Panc1 (cell line): ENCODE data around the gene TSPAN31. TPM values are rescaled to one million over a fixed set of nuclear protein-coding genes. Genes with fewer than 3 reads are reported as not detected.

Experiments
- ATAC-seq: fragments of 200-7000 bp; cut with Tn5 transposase; 2 replicates; pipeline ENCODE4 v1.9.1; 2020; ENCODE audit warnings: mild to moderate bottlenecking, moderate library complexity
- BruUV-seq: library from RNA; stranded (reverse); fragments of 400-500 nt; replicated peaks from 2 replicates; lab custom pipeline; 2021; lab: Mats Ljungman, UMichigan
- CTCF ChIA-PET: fragments of 300-600 bp; sonication (Branson Sonifier 250); formaldehyde crosslinking; loops from one replicate; lab custom pipeline; 2022; ENCODE audit warnings: antibody characterized with exemption; lab: Charles Lee
- POLR2A ChIA-PET: fragments of 300-600 bp; sonication (Branson Sonifier 250); formaldehyde crosslinking; loops from one replicate; lab custom pipeline; 2022; ENCODE audit warnings: antibody characterized with exemption; lab: Charles Lee
- DNase-seq: peaks from one replicate; pipeline ENCODE4 v3.0.0-alpha.2; 2010; ENCODE audit warnings: low read depth, low spot score
- H3K27ac ChIP-seq: 2 replicates; pipeline ENCODE4 v1.5.1; 2011; ENCODE audit warnings: mild to moderate bottlenecking, low read length, inconsistent platforms
- H3K27me3 ChIP-seq: fragments of 200-500 bp; sonication (Bioruptor generic); 2 replicates; pipeline ENCODE4 v1.6.0; 2014; ENCODE audit warnings: low read length, inconsistent platforms; ENCODE audit not compliant: control insufficient read depth, insufficient read depth
- H3K36me3 ChIP-seq: fragments of 200-500 bp; sonication (Bioruptor generic); 2 replicates; pipeline ENCODE4 v1.5.1; 2014; ENCODE audit warnings: inconsistent platforms, mild to moderate bottlenecking, low read length, moderate library complexity; ENCODE audit not compliant: control insufficient read depth, insufficient read depth
- H3K4me1 ChIP-seq: 2 replicates; pipeline ENCODE4 v1.5.1; 2011; ENCODE audit warnings: inconsistent platforms, mild to moderate bottlenecking, low read length, moderate library complexity; ENCODE audit not compliant: control insufficient read depth, insufficient read depth
- H3K4me3 ChIP-seq, 2 experiments: 2 replicates each; pipeline ENCODE4 v1.5.1; 2011 to 2012; ENCODE audit warnings: low read depth in 2 of 2, low read length in 2 of 2, mild to moderate bottlenecking in 2 of 2, inconsistent platforms in 1 of 2, moderate library complexity in 1 of 2
- H3K9me3 ChIP-seq: fragments of 200-500 bp; sonication (Bioruptor generic); 2 replicates; pipeline ENCODE4 v1.5.1; 2014; ENCODE audit warnings: low read depth, mild to moderate bottlenecking, inconsistent platforms, low read length, moderate library complexity; ENCODE audit not compliant: control insufficient read depth, insufficient read depth
- CTCF ChIP-seq: fragments of 450-650 bp; IDR thresholded peaks from 2 replicates; pipeline ENCODE4 v1.5.1; 2017; ENCODE audit warnings: mild to moderate bottlenecking
- POLR2AphosphoS5 ChIP-seq: IDR thresholded peaks from 2 replicates; pipeline ENCODE4 v1.6.1; 2012; ENCODE audit warnings: mild to moderate bottlenecking, low read depth, low read length, moderate library complexity
- REST ChIP-seq, 2 experiments: IDR thresholded peaks; 2 replicates each; pipeline ENCODE4 v1.6.1; 2011 to 2012; ENCODE audit warnings: low read depth in 2 of 2, control low read depth in 1 of 2, low read length in 1 of 2, mild to moderate bottlenecking in 1 of 2, moderate library complexity in 1 of 2; ENCODE audit not compliant: insufficient read depth in 1 of 2
- SIN3A ChIP-seq: IDR thresholded peaks from 2 replicates; pipeline ENCODE4 v1.6.1; 2012; ENCODE audit warnings: low read depth, mild to moderate bottlenecking, low read length, moderate library complexity, borderline replicate concordance; ENCODE audit not compliant: insufficient read depth
- TCF7L2 ChIP-seq: IDR thresholded peaks from 2 replicates; pipeline ENCODE4 v1.6.1; 2011; ENCODE audit warnings: mild to moderate bottlenecking, low read depth, low read length, inconsistent platforms
- in situ Hi-C: cut with HindIII; loops from 2 replicates; pipeline ENCODE4 v1.10.0; 2016; ENCODE audit warnings: low sequenced_read_pairs, low pct_unique_long_range_greater_than_20kb
- intact Hi-C: fragments of 100-400 bp; cut with micrococcal nuclease; formaldehyde crosslinking; loops from one replicate; pipeline ENCODE4 v1.10.0; 2022; ENCODE audit not compliant: unreplicated experiment
- total RNA-seq: library from RNA; stranded (reverse); gene quantifications from one replicate; pipeline ENCODE4 v1.2.1, GENCODE V29; 2021; ENCODE audit not compliant: unreplicated experiment

The TSPAN31 gene
- total RNA-seq, 1 experiment from 2014 or later = 17.5 TPM

GRCh38 chr12:57735952-57736740 lies 8.7 kb upstream of the TSPAN31 start:
- Histone ChIP-seq H3K9me3 (no peaks in the 10 kb centered on the region), H3K4me3 (peak overlapping the region; percentile 31 to 54), H3K27ac (no peak overlapping the region), H3K27me3 (no peaks in the 10 kb centered on the region; the same call in 1 of the 2 replicates), H3K4me1 (peaks cover 7% of the 10 kb centered on the region; the same call in 1 of the 2 replicates), H3K36me3 (no peaks in the 10 kb centered on the region)
- ATAC-seq (peak; percentile 82), DNase-seq (no peak)
- ChIA-PET CTCF (interaction anchor here (0.6 to 1.6 kb wide), 7 partner anchors 9 to 277 kb away, joined by 3 to 12 read pairs (median 4); no protein-coding TSS in a partner anchor), POLR2A (interaction anchor here (0.8 kb wide), 1 partner anchor 9 kb away, joined by 4 read pairs; the partner anchor contains the start of gene TSPAN31)
- intact Hi-C loops (loop anchor here (5.0 kb wide), 1 partner anchor 154 kb away; no protein-coding TSS in a partner anchor), in situ Hi-C loops (no loop called here)
- no TSS peak for BruUV-seq
- TF ChIP-seq POLR2AphosphoS5 (no peak), CTCF (peak; percentile 80)

- ATAC-seq = peak; percentile 39
- Histone ChIP-seq H3K4me3 (peak overlapping the region; percentile 38 to 54), H3K36me3 (peaks cover 3% of the 10 kb centered on the region; the same call in 1 of the 2 replicates), H3K4me1 (peaks cover 7% of the 10 kb centered on the region; the same call in 1 of the 2 replicates), H3K27ac (no peak overlapping the region), H3K9me3 (no peaks in the 10 kb centered on the region), H3K27me3 (no peaks in the 10 kb centered on the region; the same call in 1 of the 2 replicates)
- ChIA-PET POLR2A (interaction anchor here (0.8 kb wide), 1 partner anchor 9 kb away, joined by 4 read pairs; the partner anchor contains the start of gene TSPAN31), CTCF (interaction anchor here (0.6 to 1.2 kb wide), 2 partner anchors 10 to 41 kb away, joined by 5 to 12 read pairs; no protein-coding TSS in a partner anchor)
- intact Hi-C loops = loop anchor here (5.0 kb wide), 1 partner anchor 155 kb away; no protein-coding TSS in a partner anchor
- TF ChIP-seq POLR2AphosphoS5 = no peak
- no peak for TF ChIP-seq SIN3A
- TF ChIP-seq REST (IDR thresholded peaks at IDR 0.05; ENCODE audit: insufficient read depth in 1 of 2, low read depth in 2 of 2, low read length in 1 of 2) = no peak
- no peak for TF ChIP-seq TCF7L2
- no peak for TF ChIP-seq CTCF
- no TSS peak for BruUV-seq
- in situ Hi-C loops = no loop called here
- no peak for DNase-seq
These were observed 7.9 kb upstream of the TSPAN31 start for GRCh38 chr12:57736741-57737466.
